ENCODE results near the gene FBXL13.
"Not testable (repeated sequence)": the region's sequence is repeated elsewhere in the genome, so short reads cannot be mapped to it uniquely, and the experiment has no call there.

FBXL13 gene

GRCh38 chr7:102908676-102909075 is 165.9 kb downstream of the FBXL13 start:
- H3K27ac ChIP-seq (ENCODE audit: low read depth, low read length, poor library complexity, severe bottlenecking) = no peak overlapping the region
- no peaks in the 10 kb centered on the region for H3K9me2 ChIP-seq (ENCODE audit: low read depth, low read length)
- no peaks in the 10 kb centered on the region for H3K36me3 ChIP-seq (ENCODE audit: insufficient read depth, low read length)
- H3K9ac ChIP-seq (ENCODE audit: low read length) = no peak overlapping the region
- no peak overlapping the region for H2AFZ ChIP-seq (ENCODE audit: low read length)
- no peak for TF ChIP-seq CTCF (IDR thresholded peaks at IDR 0.05; ENCODE audit: low read length)
- no peak for TF ChIP-seq EZH2 (IDR thresholded peaks at IDR 0.05; ENCODE audit: borderline replicate concordance, low read length)
- no peaks in the 10 kb centered on the region for H3K4me1 ChIP-seq (ENCODE audit: insufficient read depth, low read length, severe bottlenecking)
- no peaks in the 10 kb centered on the region for H3F3A ChIP-seq (ENCODE audit: insufficient read depth, low read length)
- no peaks in the 10 kb centered on the region for H3K27me3 ChIP-seq (ENCODE audit: insufficient read depth, low read length)
- H3K9me3 ChIP-seq (ENCODE audit: low read length) = no peaks in the 10 kb centered on the region
- no peak overlapping the region for H3K4me2 ChIP-seq (ENCODE audit: low read length)
- H4K20me1 ChIP-seq (ENCODE audit: insufficient read depth, low read length) = no peaks in the 10 kb centered on the region
- no peaks in the 10 kb centered on the region for H3K79me2 ChIP-seq (ENCODE audit: insufficient read depth, low read length)
- H3K4me3 ChIP-seq (ENCODE audit: low read depth, low read length, poor library complexity, severe bottlenecking) = no peak overlapping the region

- H3K4me1 ChIP-seq (ENCODE audit: insufficient read depth, low read length, severe bottlenecking); H3K9me2 ChIP-seq (ENCODE audit: low read depth, low read length): not testable (repeated sequence)
These were observed 171.0 kb downstream of the FBXL13 start for GRCh38 chr7:102903576-102903975.

GRCh38 chr7:102902052-102902451 is 172.5 kb downstream of the FBXL13 start:
- H3K9me3 ChIP-seq (ENCODE audit: low read length); H3F3A ChIP-seq (ENCODE audit: insufficient read depth, low read length): not testable (repeated sequence)

More at GRCh38 chr7:102903576-102903975, 171.0 kb downstream of the FBXL13 start:
- H3K4me3 ChIP-seq (ENCODE audit: low read depth, low read length, poor library complexity, severe bottlenecking); H4K20me1 ChIP-seq (ENCODE audit: insufficient read depth, low read length); H2AFZ ChIP-seq (ENCODE audit: low read length); H3K27ac ChIP-seq (ENCODE audit: low read depth, low read length, poor library complexity, severe bottlenecking); H3K4me2 ChIP-seq (ENCODE audit: low read length); H3K27me3 ChIP-seq (ENCODE audit: insufficient read depth, low read length); H3K9ac ChIP-seq (ENCODE audit: low read length); H3K9me3 ChIP-seq (ENCODE audit: low read length); H3K79me2 ChIP-seq (ENCODE audit: insufficient read depth, low read length); H3F3A ChIP-seq (ENCODE audit: insufficient read depth, low read length); H3K36me3 ChIP-seq (ENCODE audit: insufficient read depth, low read length): not testable (repeated sequence)

GRCh38 chr7:102898532-102898859 is 176.1 kb downstream of the FBXL13 start:
- no peaks in the 10 kb centered on the region for H3K9me2 ChIP-seq (ENCODE audit: low read depth, low read length)
- H3K9ac ChIP-seq (ENCODE audit: low read length) = no peak overlapping the region
- H3K4me2 ChIP-seq (ENCODE audit: low read length) = no peak overlapping the region
- TF ChIP-seq EZH2 (IDR thresholded peaks at IDR 0.05; ENCODE audit: borderline replicate concordance, low read length) (no peak), CTCF (IDR thresholded peaks at IDR 0.05; ENCODE audit: low read length) (no peak)
- H3K9me3 ChIP-seq (ENCODE audit: low read length) = no peaks in the 10 kb centered on the region
- no peaks in the 10 kb centered on the region for H3F3A ChIP-seq (ENCODE audit: insufficient read depth, low read length)
- H3K4me3 ChIP-seq (ENCODE audit: low read depth, low read length, poor library complexity, severe bottlenecking) = no peak overlapping the region
- H3K27ac ChIP-seq (ENCODE audit: low read depth, low read length, poor library complexity, severe bottlenecking) = no peak overlapping the region
- H4K20me1 ChIP-seq (ENCODE audit: insufficient read depth, low read length) = no peaks in the 10 kb centered on the region
- no peak overlapping the region for H2AFZ ChIP-seq (ENCODE audit: low read length)
- no peaks in the 10 kb centered on the region for H3K36me3 ChIP-seq (ENCODE audit: insufficient read depth, low read length)
- H3K27me3 ChIP-seq (ENCODE audit: insufficient read depth, low read length) = no peaks in the 10 kb centered on the region
- no peaks in the 10 kb centered on the region for H3K79me2 ChIP-seq (ENCODE audit: insufficient read depth, low read length)
- H3K4me1 ChIP-seq (ENCODE audit: insufficient read depth, low read length, severe bottlenecking) = no peaks in the 10 kb centered on the region

More at GRCh38 chr7:102902052-102902451, 172.5 kb downstream of the FBXL13 start:
- H3K36me3 ChIP-seq (ENCODE audit: insufficient read depth, low read length); H3K9me2 ChIP-seq (ENCODE audit: low read depth, low read length); H3K79me2 ChIP-seq (ENCODE audit: insufficient read depth, low read length); H3K4me1 ChIP-seq (ENCODE audit: insufficient read depth, low read length, severe bottlenecking); H3K4me3 ChIP-seq (ENCODE audit: low read depth, low read length, poor library complexity, severe bottlenecking); H3K9ac ChIP-seq (ENCODE audit: low read length); H2AFZ ChIP-seq (ENCODE audit: low read length); H3K27ac ChIP-seq (ENCODE audit: low read depth, low read length, poor library complexity, severe bottlenecking); H3K4me2 ChIP-seq (ENCODE audit: low read length); H3K27me3 ChIP-seq (ENCODE audit: insufficient read depth, low read length); H4K20me1 ChIP-seq (ENCODE audit: insufficient read depth, low read length): not testable (repeated sequence)
